HL-60/S4 (cell line): ENCODE results near the gene MAPT.
"Not testable (repeated sequence)": the region's sequence is repeated elsewhere in the genome, so short reads cannot be mapped to it uniquely, and the experiment has no call there.

Experiments
- in situ Hi-C: fragments of 300-500 bp; cut with MboI; formaldehyde crosslinking; loops from 2 replicates; pipeline ENCODE4 v1.14.3; 2022; ENCODE audit warnings: low sequenced_read_pairs

The MAPT gene

GRCh38 chr17:45923511-45924268 lies 29.3 kb downstream of the MAPT start:
- in situ Hi-C loops: no loop called here

- in situ Hi-C loops: no loop called here
Observed at GRCh38 chr17:45924332-45924820, 30.0 kb downstream of the MAPT start.

DNA sequence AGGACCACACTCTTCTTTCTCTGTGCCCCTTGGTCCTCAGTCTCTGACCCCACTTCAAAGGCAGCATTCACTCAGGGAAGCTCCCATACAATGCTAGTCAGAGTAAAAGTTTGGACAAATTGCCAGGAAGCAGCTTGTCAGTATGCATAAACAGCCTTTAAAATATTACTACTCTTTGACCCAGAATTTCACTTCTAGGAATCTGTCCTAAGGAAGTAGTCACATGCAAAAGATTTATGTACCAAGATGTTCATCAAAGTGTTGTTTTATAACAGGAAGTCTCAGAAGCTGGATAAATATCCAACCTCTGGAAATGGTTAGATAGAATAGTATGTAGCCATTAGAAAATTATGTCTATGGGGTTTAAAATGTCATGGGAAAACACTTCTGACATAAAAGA lies 31.0 kb downstream of the MAPT start:
- in situ Hi-C loops: no loop called here

- in situ Hi-C loops: no loop called here
Observed at GRCh38 chr17:45927247-45927646, 32.9 kb downstream of the MAPT start.

- in situ Hi-C loops: no loop called here
Observed at GRCh38 chr17:45929344-45929743, 35.0 kb downstream of the MAPT start.

GRCh38 chr17:45930420-45930951 lies 36.1 kb downstream of the MAPT start:
- in situ Hi-C loops: no loop called here

- in situ Hi-C loops: no loop called here
Observed at GRCh38 chr17:45931677-45932076, 37.3 kb downstream of the MAPT start.

DNA sequence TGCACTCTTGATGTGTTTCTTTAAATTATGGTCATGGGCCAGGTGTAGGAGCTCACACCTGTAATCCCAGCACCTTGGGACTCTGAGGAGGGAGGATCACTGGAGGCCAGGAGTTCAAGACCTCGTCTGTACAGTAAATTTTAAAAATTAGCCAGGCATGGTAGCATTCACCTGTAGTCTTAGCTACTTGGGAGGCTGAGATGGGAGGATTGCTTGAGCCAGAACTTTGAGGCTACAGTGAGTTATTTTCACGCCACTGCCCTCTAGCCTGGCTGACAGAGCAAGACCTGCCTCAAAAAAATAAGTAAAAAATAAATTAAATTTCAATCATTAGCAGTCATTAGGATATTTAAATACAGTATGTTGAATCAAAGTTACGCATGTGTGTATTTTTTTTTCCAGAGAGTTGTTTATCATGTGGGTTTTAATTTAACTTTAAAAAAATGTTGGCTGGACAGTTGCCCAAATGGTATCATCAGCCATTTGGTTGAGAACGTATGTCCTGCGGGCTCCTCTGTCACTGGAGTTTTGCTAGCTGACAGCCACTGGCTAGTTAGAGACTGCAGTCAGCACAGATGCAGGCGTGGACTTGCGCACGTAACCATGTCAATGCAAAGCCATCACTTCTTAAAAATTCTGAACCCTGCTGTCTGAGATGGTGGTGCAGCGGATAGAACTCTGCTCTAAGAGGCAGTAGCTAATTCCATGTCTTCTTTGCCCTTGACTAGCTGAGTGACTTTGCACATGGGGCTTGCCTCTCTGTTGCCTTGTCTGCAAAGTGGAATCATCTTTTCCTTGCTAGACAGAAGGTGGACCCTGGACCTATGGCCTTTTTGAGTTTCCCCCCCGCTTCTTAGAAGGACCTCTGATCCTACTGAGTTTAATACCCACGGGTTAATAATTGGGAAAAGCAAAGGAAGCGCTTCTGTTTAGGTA lies 40.0 kb downstream of the MAPT start:
- in situ Hi-C loops: no loop called here

GRCh38 chr17:45935197-45935709 lies 40.9 kb downstream of the MAPT start:
- in situ Hi-C loops: no loop called here

DNA sequence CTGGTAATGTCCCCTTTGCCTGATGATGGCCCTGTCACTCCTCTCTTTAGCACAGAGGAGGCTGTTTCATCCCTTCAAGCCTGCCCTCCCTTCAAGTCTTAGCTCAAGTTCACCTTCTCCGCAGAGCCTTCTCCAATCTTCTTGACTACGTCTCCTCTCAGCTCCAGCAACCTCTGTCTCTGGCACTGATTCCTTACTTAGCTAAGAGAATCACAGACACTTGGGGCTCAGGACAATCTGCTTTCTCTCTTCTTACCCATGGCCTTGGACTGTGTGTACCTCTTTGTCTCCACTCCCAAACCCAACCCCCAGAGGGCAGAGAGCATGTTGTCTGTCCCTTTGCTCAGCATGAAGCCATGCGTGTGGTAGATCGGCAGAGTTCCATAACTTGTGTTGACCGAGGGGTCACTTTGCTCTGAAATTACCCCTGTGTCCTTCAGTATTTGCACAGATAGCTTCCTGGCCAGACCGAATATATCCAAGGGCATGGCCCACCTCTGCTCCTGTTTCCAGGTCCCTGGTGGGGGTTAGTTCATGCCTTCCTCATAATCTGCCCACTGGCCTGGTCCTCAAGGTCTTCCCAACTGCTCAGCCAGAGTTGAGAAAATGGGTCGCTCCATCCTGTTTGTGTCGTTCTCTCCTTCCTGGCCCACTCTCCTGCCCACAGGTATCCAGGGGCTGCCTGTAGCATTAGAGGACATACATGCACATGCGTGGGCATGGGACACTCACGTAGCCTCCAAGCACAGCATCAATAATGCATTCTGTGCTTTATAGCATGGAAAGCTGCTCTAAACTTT lies 41.6 kb downstream of the MAPT start:
- in situ Hi-C loops: no loop called here

- in situ Hi-C loops: no loop called here
Observed at GRCh38 chr17:45936610-45937009, 42.3 kb downstream of the MAPT start.

DNA sequence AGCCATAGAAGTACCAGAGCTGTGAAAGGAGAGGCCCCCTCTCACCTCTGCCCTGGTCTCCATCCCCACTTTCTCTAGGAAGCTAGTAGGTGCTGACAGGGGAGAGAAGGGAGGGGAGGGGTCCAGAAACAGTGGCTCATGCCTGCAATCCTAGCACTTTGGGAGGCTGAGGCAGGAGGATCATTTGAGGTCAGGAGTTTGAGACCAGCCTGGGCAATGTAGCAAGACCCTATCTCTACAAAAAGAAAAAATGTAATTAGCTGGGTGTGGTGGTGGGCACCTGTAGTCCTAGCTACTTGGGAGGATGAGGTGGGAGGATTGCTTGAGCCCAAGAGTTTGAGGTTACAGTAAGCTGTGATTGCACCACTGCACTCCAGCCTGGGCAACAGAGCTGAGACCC lies 42.8 kb downstream of the MAPT start:
- in situ Hi-C loops: not testable (repeated sequence)

GRCh38 chr17:45939395-45939794 lies 45.0 kb downstream of the MAPT start:
- in situ Hi-C loops: no loop called here

DNA sequence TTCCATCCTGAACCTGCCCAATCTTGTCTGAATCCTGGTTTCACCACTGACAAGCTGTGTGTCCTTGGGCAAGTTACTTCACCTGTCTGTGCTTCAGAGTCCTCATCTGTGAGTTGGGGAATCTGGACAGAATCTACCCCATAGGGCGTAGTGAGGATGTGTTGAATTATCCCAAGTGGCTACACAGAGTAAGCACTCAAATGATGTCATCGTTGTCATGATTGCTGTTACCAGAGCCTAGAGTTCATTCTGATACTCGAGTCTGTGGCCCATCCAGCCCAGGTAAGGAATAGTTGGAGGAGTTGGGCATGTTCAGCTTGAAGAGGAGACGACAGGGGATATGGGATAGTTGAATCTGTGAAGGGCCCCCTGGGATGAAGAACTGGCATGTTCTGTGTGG lies 45.9 kb downstream of the MAPT start:
- in situ Hi-C loops: no loop called here

GRCh38 chr17:45940826-45941225 lies 46.5 kb downstream of the MAPT start:
- in situ Hi-C loops: no loop called here

GRCh38 chr17:45941395-45941794 lies 47.0 kb downstream of the MAPT start:
- in situ Hi-C loops: no loop called here

- in situ Hi-C loops: no loop called here
Observed at GRCh38 chr17:45942284-45942683, 47.9 kb downstream of the MAPT start.

DNA sequence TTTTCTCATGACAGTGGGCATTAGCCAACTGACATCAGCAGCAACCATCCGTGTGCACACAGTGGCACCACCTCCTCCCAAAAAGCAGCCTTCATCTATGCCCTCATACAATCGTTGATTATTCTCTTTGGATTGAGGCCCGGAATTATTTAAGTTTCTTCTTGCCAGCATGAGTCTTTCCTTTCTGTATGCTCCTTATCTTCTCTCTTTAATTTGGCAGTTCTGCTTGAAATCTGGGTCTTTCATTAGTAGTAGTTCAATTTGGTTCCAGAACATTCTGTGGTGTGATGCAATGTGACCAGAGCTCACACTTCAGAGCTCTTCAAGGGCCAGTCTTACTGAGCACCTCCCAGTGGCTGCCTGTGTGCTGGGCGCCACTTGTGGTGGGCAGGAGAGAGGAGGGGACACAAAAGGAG lies 52.5 kb downstream of the MAPT start:
- in situ Hi-C loops: no loop called here

DNA sequence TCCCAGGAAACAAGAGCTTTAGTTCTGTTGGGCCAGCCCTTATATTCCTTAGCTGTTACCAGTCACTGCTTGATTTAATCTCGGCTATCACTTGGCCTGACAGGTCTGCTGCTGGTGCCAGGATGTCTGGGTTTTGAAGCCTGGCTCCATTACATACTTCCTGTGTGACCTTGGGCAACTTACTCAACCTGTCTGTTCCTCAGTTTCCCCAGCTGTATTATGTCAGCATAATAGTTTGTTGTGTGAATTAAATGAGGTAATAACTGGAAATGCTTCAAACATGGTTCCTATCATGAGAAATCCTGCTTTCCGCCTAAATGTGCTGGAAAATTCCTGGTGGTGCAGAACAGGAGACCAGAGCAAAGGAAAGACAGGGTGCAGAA lies 54.1 kb downstream of the MAPT start:
- in situ Hi-C loops: no loop called here

DNA sequence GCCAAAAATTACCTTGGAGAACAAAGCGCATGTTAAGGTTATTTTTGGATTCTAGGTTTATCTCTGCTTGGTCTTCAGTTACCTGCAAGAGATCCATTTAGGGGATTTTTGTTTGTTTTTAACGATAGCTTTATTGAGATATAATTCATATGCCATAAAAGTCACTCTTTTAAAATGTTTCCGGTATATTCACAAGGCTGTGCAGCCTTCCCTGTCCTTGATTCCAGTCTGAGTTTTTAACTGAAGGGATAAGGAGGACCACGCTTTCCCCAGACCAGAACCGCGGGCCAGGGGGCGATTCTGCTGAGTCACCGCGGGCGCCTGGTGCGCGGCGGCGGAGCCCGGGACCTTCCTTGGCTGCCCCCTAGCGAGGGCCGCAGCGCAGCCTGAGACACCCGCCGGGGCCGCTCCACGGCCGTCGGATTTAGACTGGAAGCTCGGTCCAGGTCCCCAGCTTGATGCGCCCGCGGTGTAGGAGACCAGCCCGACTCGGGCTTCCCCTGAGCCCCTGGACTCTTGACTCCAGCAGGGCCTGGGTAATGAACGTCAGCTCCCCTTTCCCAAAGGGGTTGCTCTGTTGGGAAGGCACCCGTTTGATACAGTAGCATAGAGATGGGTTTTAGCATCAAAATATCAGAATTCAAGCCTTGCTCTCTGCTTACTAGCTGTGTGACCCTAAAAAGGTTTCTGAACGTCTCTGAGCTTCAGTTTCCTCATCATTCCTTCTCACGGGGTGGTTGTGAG lies 54.7 kb downstream of the MAPT start:
- in situ Hi-C loops: no loop called here
